ENCODE data around the gene RALBP1.

GRCh38 chr18:9466127-9466526 lies 9.2 kb upstream of the RALBP1 start:
- TF ChIP-seq CTCF (IDR thresholded peaks at IDR 0.05) (no peak), POLR2AphosphoS5 (IDR thresholded peaks at IDR 0.05) (no peak), EP300 (IDR thresholded peaks at IDR 0.05) (no peak)
